H1 (cell line): ENCODE data around the gene IGFBP6. TPM values are rescaled to one million over a fixed set of nuclear protein-coding genes. Genes with fewer than 3 reads are reported as not detected.

Experiments
- CHD7 ChIP-seq: fragments of 300-600 bp; sonication (generic); IDR thresholded peaks from 2 replicates; pipeline ENCODE4 v1.7.1; 2012; ENCODE audit warnings: low read length, moderate library complexity, mild to moderate bottlenecking, inconsistent platforms; ENCODE audit not compliant: insufficient replicate concordance
- RXRA ChIP-seq: IDR thresholded peaks from 2 replicates; pipeline ENCODE4 v1.6.1; 2011; ENCODE audit warnings: low read depth, mild to moderate bottlenecking, low read length, moderate library complexity; ENCODE audit not compliant: insufficient read depth
- SIX5 ChIP-seq: IDR thresholded peaks from 2 replicates; pipeline ENCODE4 v1.6.1; 2011; ENCODE audit warnings: mild to moderate bottlenecking, low read depth, low read length
- ZNF274 ChIP-seq: IDR thresholded peaks from 2 replicates; pipeline ENCODE4 v1.7.0; 2012; ENCODE audit warnings: low read length, borderline replicate concordance; ENCODE audit errors: extremely low read depth
- polyA plus RNA-seq, 7 experiments: library from polyadenylated mRNA; depleted of rRNA in 3 of 7; stranded (reverse) in 5 of 7; unstranded in 2 of 7; fragments of >200 nt in 5 of 7; fragments of 200-250 nt in 2 of 7; gene quantifications; 1 replicate in 5 of 7; 2 replicates in 1 of 7; 4 replicates in 1 of 7; pipeline versions ENCODE4 v1.2.1 to v1.2.3, GENCODE V29; 2011 to 2013; ENCODE audit warnings: missing spikeins in 2 of 7, mixed read lengths in 2 of 7
- total RNA-seq: library from RNA; stranded (reverse); fragmentation: NEBNext Ultra II Directional; extraction: Animal tissue kit (Norgen Biotek cat#: 25700); gene quantifications from 2 replicates; pipeline ENCODE4 v1.2.1, GENCODE V29; 2021

IGFBP6 gene
- total and polyA plus RNA-seq, 2 of the 8 experiments (the other 6 are each of a cell fraction or from before 2014, with no cell fraction given), result 13.7 to 14.7 TPM

- TF ChIP-seq RXRA, result no peak
- TF ChIP-seq CHD7, result no peak
- TF ChIP-seq SIX5, result no peak
- no peak for TF ChIP-seq ZNF274
- TF ChIP-seq, all 59 proteins: peak for 0
Observed at GRCh38 chr12:53145383-53146260, 48.2 kb downstream of the IGFBP6 start (continued).
